Measurements from ENCODE around the gene MAP3K2.
A peak's percentile ranks its signal among the peaks of the same experiment; 100 is the strongest.
"Not testable (repeated sequence)": the region's sequence is repeated elsewhere in the genome, so short reads cannot be mapped to it uniquely, and the experiment has no call there.

Gene MAP3K2

GRCh38 chr2:127420039-127420864 lies 32.5 kb upstream of the MAP3K2 start:
- DNase-seq (ENCODE audit: low spot score): no peak

DNA sequence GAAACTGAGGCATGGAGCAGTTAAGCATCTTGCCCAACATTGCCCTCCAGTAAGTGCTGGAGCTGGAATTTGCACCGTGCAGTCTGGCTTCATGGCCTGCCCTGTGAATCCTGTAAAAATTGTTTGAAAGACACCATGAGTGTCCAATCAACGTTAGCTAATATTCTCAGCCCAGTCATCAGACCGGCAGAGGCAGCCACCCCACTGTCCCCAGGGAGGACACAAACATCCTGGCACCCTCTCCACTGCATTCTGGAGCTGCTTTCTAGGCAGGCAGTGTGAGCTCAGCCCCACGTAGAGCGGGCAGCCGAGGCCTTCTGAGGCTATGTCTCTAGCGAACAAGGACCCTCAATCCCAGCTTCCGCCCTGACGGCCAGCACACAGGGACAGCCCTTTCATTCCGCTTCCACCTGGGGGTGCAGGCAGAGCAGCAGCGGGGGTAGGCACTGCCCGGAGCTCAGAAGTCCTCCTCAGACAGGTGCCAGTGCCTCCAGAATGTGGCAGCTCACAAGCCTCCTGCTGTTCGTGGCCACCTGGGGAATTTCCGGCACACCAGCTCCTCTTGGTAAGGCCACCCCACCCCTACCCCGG lies 31.8 kb upstream of the MAP3K2 start:
- peak; percentile 22 for DNase-seq (ENCODE audit: low spot score)

- no peak for DNase-seq (ENCODE audit: low spot score)
Measured at GRCh38 chr2:127419112-127419430, 31.3 kb upstream of the MAP3K2 start.

GRCh38 chr2:127418300-127419111 lies 30.7 kb upstream of the MAP3K2 start, which contains the start of gene PROC:
Gene PROC, plus strand, starts transcription at chr2:127418427. Its CDS starts 1,516 bp downstream, at chr2:127419943.
- no peak for DNase-seq (ENCODE audit: low spot score)

DNA sequence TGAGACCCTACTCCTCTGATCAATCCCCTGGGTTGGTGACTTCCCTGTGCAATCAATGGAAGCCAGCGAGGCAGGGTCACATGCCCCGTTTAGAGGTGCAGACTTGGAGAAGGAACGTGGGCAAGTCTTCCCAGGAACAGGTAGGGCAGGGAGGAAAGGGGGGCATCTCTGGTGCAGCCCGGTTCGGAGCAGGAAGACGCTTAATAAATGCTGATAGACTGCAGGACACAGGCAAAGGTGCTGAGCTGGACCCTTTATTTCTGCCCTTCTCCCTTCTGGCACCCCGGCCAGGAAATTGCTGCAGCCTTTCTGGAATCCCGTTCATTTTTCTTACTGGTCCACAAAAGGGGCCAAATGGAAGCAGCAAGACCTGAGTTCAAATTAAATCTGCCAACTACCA lies 29.6 kb upstream of the MAP3K2 start:
- DNase-seq (ENCODE audit: low spot score): no peak

DNA sequence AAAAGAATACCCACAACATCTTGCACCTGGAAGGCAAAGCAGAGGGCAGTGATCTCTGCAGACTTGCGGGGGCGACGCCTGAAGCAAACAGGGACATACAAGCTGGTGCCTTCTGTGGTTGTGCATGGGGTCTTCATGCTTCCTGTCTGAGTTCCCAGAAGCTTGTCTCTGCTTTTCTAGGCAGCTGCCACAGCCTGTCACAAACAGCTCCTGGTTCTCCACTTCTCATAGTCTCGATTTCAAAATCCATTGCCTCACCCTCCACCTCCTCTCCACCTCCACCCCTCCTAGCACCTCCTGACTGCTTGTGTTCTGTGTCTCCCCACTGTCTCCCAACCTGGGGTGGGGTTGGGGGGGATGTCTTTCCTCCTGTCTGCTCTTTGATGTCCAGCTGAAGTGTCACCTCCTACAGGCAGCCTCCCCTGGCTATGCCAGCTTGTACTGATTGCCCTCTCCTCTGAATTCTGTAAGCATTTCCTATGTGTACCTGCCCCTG lies 28.8 kb upstream of the MAP3K2 start:
- DNase-seq (ENCODE audit: low spot score): no peak

- no peak for DNase-seq (ENCODE audit: low spot score)
Measured at GRCh38 chr2:127415593-127416505, 28.1 kb upstream of the MAP3K2 start.

- DNase-seq (ENCODE audit: low spot score): no peak
Measured at GRCh38 chr2:127414638-127415592, 27.1 kb upstream of the MAP3K2 start.

GRCh38 chr2:127413782-127414637 lies 26.2 kb upstream of the MAP3K2 start:
- DNase-seq (ENCODE audit: low spot score): peak; percentile 42

DNA sequence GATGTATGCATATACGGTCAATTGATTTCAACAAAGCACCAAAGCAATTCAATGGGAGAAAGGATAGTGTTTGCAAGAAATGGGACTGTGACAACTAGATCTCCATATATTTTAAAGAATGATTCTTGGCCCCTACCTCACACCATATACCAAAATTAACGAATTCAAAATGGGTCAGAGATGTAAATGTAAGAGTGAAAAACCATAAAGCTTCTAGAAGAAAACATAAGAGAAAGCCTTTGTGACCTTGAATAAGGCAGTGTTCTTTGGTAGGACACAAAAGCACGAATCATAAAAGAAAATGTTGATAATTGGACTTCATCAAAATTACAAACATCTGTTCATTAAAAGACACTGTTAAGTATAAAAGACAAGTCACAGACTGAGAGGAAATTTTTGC lies 25.4 kb upstream of the MAP3K2 start:
- no peak for DNase-seq (ENCODE audit: low spot score)

GRCh38 chr2:127411653-127412369 lies 24.0 kb upstream of the MAP3K2 start:
- no peak for DNase-seq (ENCODE audit: low spot score)

DNA sequence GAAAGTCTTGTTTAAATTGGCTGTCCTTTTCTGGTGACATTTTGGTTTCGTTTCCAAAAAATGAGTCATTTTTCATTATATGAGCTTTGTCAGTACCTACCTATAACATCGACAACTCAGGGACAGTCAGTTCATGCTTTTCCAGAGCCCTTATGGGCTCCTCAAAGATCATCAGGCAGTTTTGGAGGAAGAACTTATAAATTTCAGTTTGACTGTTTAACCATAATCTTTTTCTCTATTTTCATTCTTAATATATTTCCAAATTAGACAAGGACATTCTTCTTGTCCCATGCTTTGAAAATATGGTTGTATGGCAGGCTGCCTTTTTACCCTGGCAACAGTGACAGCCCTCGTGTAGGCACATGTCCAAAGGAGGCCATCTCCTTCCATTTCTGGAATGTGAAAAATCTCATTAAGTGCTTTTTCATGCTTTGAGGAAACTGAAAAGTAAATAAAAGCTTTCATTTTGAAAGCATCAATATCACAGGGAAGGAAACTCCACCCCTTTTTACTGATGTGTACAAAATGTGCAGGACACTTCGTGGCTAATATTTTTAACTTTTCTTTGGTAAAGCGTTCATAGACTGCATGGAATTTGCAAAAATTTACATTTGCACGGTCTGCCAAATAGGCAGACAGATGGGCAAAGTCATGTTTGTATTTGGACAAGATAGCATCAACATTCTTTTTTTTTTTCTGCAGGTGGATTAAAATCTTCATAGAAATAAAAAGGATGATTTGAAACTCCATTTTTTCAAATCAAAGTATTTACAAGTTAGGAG lies 23.3 kb upstream of the MAP3K2 start:
- DNase-seq (ENCODE audit: low spot score): peak; percentile 82

- not testable (repeated sequence) for DNase-seq (ENCODE audit: low spot score)
Measured at GRCh38 chr2:127409716-127410115, 21.9 kb upstream of the MAP3K2 start.

- no peak for DNase-seq (ENCODE audit: low spot score)
Measured at GRCh38 chr2:127408807-127409099, 21.0 kb upstream of the MAP3K2 start.

DNA sequence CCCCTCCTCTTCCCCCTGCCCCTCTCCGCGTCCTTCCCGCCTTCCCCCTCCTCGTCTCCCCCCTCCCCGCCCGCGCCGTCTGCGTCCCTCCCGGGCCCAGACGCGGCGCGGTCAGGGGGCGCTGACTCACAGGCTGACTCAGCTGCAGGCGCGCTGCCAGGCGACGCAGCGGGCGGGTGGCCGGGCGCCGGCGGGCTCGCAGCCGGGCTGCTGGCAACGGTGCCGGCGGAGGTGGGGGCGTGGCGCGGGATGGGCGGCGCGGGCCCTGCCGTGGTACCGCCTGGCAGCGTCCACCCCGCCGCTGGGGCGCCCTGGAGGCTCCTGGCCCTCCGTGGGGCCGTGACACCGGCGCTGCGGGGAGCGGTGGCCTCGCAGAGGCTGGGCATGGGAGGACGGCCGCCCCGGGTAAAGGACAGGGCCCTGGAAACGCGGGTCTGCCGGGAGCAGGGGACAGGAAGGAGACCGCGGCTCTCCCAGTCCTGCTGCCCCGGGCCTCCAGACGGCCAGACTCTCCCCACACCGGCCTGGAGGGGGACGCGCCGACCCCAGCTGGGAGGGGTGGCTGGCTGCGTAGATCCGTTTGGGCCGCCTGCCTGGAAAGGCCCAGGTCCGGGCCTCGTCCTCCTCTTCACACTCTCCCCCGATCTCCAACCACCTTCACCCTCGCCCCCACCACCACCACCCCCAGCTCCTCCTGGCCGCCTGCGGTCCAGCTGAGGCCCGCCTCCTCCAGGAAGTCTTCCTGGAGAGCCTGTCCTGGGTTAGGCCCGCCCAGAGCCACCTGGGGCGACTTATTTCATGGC lies 20.4 kb upstream of the MAP3K2 start:
- peak; percentile 95 for DNase-seq (ENCODE audit: low spot score)

GRCh38 chr2:127407661-127408003 lies 19.9 kb upstream of the MAP3K2 start:
- DNase-seq (ENCODE audit: low spot score): no peak

DNA sequence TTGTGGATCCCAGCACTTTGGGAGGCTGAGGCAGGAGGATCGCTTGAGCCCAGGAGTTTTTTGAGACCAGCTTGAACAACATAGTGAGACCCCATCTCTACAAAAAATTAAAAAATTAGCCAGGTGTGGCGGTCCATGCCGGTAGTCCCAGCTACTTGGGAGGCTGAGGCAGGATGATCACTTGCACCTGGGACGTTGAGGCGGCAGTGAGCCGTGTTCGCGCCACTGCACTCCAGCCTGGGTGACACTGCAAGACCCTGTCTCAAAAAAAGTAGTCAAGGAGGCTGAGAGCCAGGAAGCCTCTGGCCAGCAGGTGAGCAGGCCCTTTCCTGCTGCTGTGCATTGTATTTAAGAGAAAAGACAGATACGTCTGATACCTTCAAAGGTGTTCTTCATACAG lies 19.3 kb upstream of the MAP3K2 start:
- no peak for DNase-seq (ENCODE audit: low spot score)

Measured in AG08395 (cell line).